ENCODE measurements around the gene GATA1.

Gene GATA1

DNA sequence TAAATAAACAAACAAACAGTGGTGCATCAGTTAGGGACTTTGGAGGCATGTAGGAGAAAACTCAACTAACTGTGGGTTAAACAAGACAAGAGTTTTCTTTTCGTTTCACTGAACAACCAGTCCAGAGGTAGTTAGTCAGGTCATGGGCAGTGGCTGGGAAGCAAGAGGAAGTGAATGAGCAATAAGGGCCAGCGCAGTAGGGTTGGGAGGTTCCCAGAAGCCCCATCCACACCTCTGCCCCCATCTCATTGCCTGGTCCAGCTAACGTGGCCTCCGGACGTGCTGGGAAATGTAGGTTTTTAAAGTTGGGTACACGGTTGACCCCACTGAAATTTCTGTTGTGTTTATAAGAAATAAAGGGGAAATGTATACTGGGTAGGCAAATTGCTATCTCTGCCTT is 16.1 kb upstream of the GATA1 start:
- FAIRE-seq, result no peak
- no peak for DNase-seq (ENCODE audit: insufficient read length, low spot score)
- TF ChIP-seq, protein P1, sequence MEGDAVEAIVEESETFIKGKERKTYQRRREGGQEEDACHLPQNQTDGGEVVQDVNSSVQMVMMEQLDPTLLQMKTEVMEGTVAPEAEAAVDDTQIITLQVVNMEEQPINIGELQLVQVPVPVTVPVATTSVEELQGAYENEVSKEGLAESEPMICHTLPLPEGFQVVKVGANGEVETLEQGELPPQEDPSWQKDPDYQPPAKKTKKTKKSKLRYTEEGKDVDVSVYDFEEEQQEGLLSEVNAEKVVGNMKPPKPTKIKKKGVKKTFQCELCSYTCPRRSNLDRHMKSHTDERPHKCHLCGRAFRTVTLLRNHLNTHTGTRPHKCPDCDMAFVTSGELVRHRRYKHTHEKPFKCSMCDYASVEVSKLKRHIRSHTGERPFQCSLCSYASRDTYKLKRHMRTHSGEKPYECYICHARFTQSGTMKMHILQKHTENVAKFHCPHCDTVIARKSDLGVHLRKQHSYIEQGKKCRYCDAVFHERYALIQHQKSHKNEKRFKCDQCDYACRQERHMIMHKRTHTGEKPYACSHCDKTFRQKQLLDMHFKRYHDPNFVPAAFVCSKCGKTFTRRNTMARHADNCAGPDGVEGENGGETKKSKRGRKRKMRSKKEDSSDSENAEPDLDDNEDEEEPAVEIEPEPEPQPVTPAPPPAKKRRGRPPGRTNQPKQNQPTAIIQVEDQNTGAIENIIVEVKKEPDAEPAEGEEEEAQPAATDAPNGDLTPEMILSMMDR (IDR thresholded peaks at IDR 0.05; ENCODE audit: insufficient read depth, missing control alignments), result no peak

DNA sequence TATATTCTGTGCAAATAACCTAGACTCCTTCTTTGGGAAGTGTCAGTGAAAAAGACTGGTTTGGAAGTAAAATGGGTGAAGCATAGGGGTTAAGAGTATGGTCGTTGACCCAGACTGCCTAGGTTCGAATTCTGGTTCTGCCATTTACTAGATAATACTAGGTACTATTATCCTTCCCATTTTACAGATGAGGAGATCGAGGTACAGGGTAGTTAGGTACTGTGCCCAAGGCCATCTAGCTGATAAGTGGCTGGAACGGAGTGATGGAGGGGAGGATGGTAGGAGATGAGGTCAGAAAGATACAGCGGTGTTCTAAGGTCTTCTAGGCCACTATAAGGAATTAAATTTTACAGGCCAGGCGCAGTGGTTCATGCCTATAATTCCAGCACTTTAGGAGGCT is 13.8 kb upstream of the GATA1 start:
- no peak for DNase-seq (ENCODE audit: insufficient read length, low spot score)
- FAIRE-seq, result no peak
- TF ChIP-seq, protein P1 (IDR thresholded peaks at IDR 0.05; ENCODE audit: insufficient read depth, missing control alignments), result no peak

DNA sequence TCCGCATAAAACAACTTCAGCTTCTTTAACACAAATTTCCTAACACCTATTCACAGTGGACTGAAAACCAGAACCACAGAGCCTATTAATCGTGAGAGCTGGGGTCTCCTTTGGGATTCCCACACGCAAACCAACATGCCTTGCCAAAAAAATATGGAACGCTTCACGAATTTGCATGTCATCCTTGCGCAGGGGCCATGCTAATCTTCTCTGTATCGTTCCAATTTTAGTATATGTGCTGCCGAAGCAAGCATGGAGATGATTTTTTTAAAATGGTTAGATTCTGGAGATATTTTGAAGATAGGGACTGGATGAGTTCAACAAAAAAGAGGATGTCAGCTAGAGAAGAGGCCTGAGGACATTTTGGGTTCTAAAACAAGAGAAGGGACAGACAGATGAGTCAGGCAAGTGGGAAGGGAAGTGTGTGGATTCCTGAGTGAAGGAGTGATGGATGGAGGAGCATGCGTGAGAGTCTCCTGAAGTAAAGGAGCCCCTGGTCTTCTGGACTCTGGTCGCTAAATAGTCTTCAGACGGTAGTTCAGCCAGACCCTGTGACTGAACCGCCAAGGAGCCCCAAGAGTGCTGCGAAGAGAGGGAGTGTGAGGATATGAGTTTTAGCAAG is 9.5 kb upstream of the GATA1 start:
- TF ChIP-seq, protein P1 (IDR thresholded peaks at IDR 0.05; ENCODE audit: insufficient read depth, missing control alignments), result no peak
- DNase-seq (ENCODE audit: insufficient read length, low spot score) (no peak), FAIRE-seq (no peak)

DNA sequence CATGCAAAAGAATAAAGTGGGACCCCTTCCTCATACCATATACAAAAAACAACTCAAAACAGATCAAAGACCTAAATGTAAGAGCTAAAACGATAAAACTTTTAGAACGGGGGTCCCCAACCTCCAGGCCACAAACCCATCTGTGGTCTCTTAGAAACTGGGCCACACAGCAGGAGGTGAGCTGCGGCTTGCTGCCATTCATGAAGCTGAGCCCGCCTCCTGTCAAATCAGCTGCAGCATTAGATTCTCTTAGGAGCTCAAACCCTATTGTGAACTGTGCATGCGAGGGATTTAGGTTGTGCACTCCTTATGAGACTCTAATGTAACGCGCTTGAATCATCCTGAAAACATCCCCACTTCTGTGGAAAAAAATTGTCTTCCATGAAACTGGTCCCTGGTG is 7.0 kb upstream of the GATA1 start:
- FAIRE-seq (no peak), DNase-seq (ENCODE audit: insufficient read length, low spot score) (no peak)
- TF ChIP-seq, protein P1 (IDR thresholded peaks at IDR 0.05; ENCODE audit: insufficient read depth, missing control alignments), result no peak

DNA sequence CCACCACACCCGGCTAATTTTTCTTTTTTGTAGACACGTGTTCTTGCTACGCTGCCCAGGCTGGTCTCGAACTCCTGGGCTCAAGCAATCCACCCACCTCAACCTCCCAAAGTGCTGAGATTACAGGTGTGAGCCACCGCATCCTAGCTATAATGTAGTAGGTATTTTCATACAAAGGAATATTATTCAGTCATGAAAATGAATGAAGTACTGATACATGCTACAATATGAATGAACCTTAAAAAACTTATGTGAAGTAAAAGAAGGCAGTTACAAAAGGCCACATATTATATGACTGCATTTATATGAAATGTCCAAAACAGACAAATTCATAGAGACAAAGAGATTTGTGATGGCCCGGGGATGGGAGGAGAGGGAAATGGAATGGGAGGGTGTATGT is 4.7 kb upstream of the GATA1 start:
- DNase-seq (ENCODE audit: insufficient read length, low spot score) (no peak), FAIRE-seq (no peak)
- TF ChIP-seq, protein P1 (IDR thresholded peaks at IDR 0.05; ENCODE audit: insufficient read depth, missing control alignments), result no peak

DNA sequence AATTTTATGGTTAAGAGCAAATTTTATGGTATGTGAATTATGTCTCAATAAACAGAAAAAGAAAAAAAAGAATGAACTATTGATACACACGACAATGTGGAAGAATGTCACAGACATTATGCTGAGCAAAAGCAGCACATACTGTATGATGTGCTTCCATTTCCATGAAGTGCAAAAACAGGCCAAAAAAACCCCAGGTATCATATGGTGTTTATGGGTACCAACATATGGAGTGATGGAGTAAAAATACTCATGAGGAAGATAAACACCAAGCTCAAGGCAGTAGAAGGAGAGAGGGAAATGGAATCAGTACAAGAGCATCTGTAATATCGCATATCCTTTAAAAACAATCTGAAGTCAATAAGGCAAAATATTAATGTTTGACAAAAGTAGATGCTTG is 4.2 kb upstream of the GATA1 start:
- FAIRE-seq (no peak), DNase-seq (ENCODE audit: insufficient read length, low spot score) (no peak)
- TF ChIP-seq, protein P1 (IDR thresholded peaks at IDR 0.05; ENCODE audit: insufficient read depth, missing control alignments), result no peak

DNA sequence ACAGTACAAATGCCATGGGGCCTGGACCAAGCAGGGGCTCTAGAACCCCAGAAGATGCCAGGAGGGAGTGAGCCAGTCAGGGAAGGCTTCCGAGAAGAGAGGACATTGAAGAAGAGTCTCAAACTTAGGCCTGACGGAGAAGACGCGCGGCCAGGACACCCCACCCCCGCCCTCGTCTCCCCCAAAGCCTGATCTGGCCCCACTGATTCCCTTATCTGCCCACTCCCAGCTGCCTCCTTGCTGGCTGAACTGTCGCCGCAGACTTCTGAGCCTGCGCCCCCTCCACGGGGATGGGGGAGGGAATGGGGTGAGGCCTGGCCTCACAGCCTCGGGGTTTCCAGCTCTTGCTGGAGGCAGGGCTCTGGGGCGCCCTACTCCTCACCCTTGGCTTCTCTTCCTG is 3.6 kb upstream of the GATA1 start:
- no peak for DNase-seq (ENCODE audit: insufficient read length, low spot score)
- TF ChIP-seq, protein P1 (IDR thresholded peaks at IDR 0.05; ENCODE audit: insufficient read depth, missing control alignments), result no peak
- FAIRE-seq, result no peak

All from D721Med (cell line).